ENCODE data around the gene PUS1. TPM values are rescaled to one million over a fixed set of nuclear protein-coding genes. Genes with fewer than 3 reads are reported as not detected.
A peak's percentile ranks its signal among the peaks of the same experiment; 100 is the strongest.

The PUS1 gene
- total and polyA plus RNA-seq, 10 of the 15 experiments (the other 5 are each of a cell fraction or from before 2014, with no cell fraction given) = 1.3 to 74.2 (median 25.4) TPM

DNA sequence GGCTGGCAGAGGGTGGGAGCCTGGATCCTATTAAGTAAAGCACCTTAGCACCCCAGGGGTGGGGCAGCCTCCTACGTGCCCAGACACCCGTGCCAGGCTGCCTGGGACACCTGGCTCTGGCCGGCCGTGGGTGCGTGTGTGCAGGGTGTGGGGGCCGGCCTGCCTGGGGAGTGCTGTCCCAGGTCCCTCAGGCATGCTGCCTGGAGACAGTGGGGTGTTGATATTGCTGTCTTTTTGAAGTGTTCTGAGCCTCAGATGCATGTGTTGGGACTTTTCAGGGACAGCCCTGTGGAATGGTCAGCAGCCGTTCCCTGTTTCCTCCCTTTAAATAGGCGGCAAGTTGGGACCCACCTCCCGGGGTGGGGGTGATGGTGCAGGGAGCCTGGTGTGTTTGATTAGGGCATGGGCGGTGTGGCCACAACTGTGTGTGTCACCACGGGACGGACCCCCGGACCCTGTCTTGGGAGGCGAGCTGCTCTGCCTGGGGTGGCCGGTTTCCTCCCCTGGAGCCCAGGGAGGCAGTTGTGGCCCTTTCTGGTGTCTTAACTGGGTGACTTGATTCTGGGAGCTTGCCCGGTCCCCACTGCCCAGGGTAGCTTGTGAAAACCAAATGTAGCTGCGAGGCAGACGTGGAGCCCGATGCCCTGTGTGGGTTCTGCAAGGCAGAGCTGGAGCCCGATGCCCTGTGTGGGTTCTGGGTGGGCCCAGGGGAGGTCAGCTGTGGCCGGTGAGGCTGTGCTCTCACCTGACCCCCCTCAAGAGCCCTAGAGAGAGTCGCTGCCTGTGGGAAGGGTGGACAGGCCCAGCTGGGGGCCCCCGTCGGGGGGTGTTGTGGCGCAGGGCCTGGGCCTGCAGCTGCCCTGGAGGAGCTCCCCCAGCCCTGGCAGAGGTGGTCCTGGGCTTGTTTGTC, 26.5 kb upstream of the PUS1 start:
- no peak overlapping the region for H3K27ac ChIP-seq (ENCODE audit: control insufficient read depth, insufficient read depth)
- RAD21 ChIA-PET (ENCODE audit: unreplicated experiment) = no interaction called here
- in situ Hi-C loops (cut with MboI) (no loop called here), intact Hi-C loops (cut with micrococcal nuclease; ENCODE audit: unreplicated experiment) (no loop called here)
- SMC1A ChIA-PET (ENCODE audit: uncharacterized antibody, unreplicated experiment) = no interaction called here
- no peak overlapping the region for H3K9ac ChIP-seq (ENCODE audit: control insufficient read depth, insufficient read depth, low read length)
- H4K20me1 ChIP-seq (ENCODE audit: control insufficient read depth, insufficient read depth) = no peaks in the 10 kb centered on the region; the same call in 1 of the 2 replicates
- no peak for FAIRE-seq
- WGBS (ENCODE audit: insufficient coverage, insufficient replicate concordance, low lambda C conversion rate, missing lambda C conversion rate) = 82% methylated on average over 16 of the region's 25 CpGs
- TF ChIP-seq CBFB (IDR thresholded peaks at IDR 0.05; ENCODE audit: low read depth) (no peak), STAT3 (IDR thresholded peaks at IDR 0.05; ENCODE audit: low read depth, low read length) (no peak)
- no TSS peak for BruUV-seq (replicated peaks)
- no peaks in the 10 kb centered on the region for H3K9me3 ChIP-seq (replicated peaks; ENCODE audit: control insufficient read depth, insufficient read depth, low read length)
- no peaks in the 10 kb centered on the region for H3K36me3 ChIP-seq (ENCODE audit: control insufficient read depth in 2 of 2, insufficient read depth in 2 of 2, low read length in 1 of 2)
- no peak overlapping the region for H3K4me3 ChIP-seq
- POLR2A ChIA-PET = no interaction called here
- no peaks in the 10 kb centered on the region for H3K27me3 ChIP-seq (replicated peaks in 1 of 2; ENCODE audit: control insufficient read depth in 2 of 2, insufficient read depth in 2 of 2, low read length in 1 of 2)
- H2AFZ ChIP-seq (ENCODE audit: control insufficient read depth, low read depth, low read length) = no peak overlapping the region
- CTCF ChIA-PET = interaction anchor here (0.5 to 0.6 kb wide), 2 partner anchors 20 to 252 kb away, joined by 3 read pairs; no protein-coding TSS in a partner anchor
- no peak overlapping the region for H3K4me2 ChIP-seq (ENCODE audit: control insufficient read depth, insufficient read depth)
- ATAC-seq = no peak
- no peaks in the 10 kb centered on the region for H3K79me2 ChIP-seq (ENCODE audit: control insufficient read depth, insufficient read depth, low read length)
- no peak for DNase-seq (ENCODE audit: low read depth, low spot score)
- no peaks in the 10 kb centered on the region for H3K4me1 ChIP-seq (ENCODE audit: control insufficient read depth, insufficient read depth, low read length)

DNA sequence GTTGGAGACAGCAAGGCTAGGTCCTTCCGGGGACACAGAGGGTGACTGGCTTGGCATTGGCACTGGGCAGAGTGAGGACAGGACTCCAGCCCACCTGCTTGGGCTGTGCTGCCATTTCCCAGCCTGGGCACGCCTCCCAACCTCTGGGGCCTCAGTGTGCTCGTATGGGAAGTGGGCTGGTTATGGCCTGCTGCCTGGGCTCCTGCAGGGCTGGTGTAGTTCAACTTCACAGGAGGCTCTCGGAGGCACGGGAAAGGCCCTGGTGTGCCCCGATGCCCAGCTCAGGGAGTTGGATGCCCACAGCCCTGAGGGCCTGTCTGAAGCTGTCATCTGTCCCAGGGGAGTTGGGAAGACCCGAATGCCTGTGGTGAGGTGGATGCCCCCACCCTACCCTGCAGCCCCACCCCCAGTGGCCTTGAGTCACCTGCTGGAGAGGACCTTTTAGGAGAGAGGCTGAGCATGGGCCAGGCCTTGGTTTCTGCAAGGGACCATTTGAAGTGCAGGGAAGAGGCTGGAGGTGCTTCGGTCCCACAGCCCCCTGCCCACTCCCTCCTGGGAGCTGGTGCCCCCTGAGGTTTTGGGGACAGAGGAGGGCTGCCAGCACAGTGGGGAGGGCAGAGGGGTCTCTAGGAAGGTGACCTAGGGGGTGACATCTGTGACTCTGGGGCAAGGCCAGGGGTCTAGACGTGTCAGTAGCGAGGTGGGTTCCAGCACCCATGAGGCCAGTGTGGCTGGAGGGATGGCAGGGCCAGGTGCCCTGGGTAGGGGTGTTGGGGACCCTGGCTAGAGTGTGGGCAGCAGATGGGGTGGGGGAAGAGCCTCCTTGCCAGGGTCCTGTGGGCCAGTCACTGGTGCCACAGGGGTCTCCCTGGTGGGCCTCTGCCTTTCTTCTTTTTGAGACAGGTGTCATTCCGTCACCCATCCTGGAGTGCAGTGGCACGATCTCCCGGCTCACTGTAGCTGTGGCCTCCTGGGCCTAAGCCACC, 25.5 kb upstream of the PUS1 start:
- no TSS peak for BruUV-seq (replicated peaks)
- Histone ChIP-seq H4K20me1 (ENCODE audit: control insufficient read depth, insufficient read depth) (no peaks in the 10 kb centered on the region; the same call in 1 of the 2 replicates), H3K36me3 (ENCODE audit: control insufficient read depth in 2 of 2, insufficient read depth in 2 of 2, low read length in 1 of 2) (no peaks in the 10 kb centered on the region), H3K4me3 (no peak overlapping the region), H3K79me2 (ENCODE audit: control insufficient read depth, insufficient read depth, low read length) (no peaks in the 10 kb centered on the region), H3K27me3 (replicated peaks in 1 of 2; ENCODE audit: control insufficient read depth in 2 of 2, insufficient read depth in 2 of 2, low read length in 1 of 2) (no peaks in the 10 kb centered on the region), H3K27ac (ENCODE audit: control insufficient read depth, insufficient read depth) (no peak overlapping the region), H3K4me2 (ENCODE audit: control insufficient read depth, insufficient read depth) (no peak overlapping the region), H3K9me3 (replicated peaks; ENCODE audit: control insufficient read depth, insufficient read depth, low read length) (no peaks in the 10 kb centered on the region), H3K9ac (ENCODE audit: control insufficient read depth, insufficient read depth, low read length) (no peak overlapping the region), H2AFZ (ENCODE audit: control insufficient read depth, low read depth, low read length) (no peak overlapping the region), H3K4me1 (ENCODE audit: control insufficient read depth, insufficient read depth, low read length) (no peaks in the 10 kb centered on the region)
- TF ChIP-seq EP300 (IDR thresholded peaks at IDR 0.05; ENCODE audit: borderline replicate concordance in 1 of 2, control insufficient read depth in 1 of 2, low read depth in 2 of 2, low read length in 2 of 2) (no peak), SMAD5 (IDR thresholded peaks at IDR 0.05; ENCODE audit: low read depth) (no peak)
- TF ChIP-seq, protein P1, sequence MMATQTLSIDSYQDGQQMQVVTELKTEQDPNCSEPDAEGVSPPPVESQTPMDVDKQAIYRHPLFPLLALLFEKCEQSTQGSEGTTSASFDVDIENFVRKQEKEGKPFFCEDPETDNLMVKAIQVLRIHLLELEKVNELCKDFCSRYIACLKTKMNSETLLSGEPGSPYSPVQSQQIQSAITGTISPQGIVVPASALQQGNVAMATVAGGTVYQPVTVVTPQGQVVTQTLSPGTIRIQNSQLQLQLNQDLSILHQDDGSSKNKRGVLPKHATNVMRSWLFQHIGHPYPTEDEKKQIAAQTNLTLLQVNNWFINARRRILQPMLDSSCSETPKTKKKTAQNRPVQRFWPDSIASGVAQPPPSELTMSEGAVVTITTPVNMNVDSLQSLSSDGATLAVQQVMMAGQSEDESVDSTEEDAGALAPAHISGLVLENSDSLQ (IDR thresholded peaks at IDR 0.05) = no peak
- in situ Hi-C loops (cut with MboI) (no loop called here), intact Hi-C loops (cut with micrococcal nuclease; ENCODE audit: unreplicated experiment) (no loop called here)
- ATAC-seq = peak; percentile 49
- WGBS (ENCODE audit: insufficient coverage, insufficient replicate concordance, low lambda C conversion rate, missing lambda C conversion rate) = 66% methylated on average over 13 of the region's 13 CpGs
- no peak for FAIRE-seq
- POLR2A ChIA-PET = no interaction called here
- CTCF ChIA-PET = interaction anchor here (0.5 kb wide), 1 partner anchor 20 kb away, joined by 3 read pairs; no protein-coding TSS in a partner anchor
- SMC1A ChIA-PET (ENCODE audit: uncharacterized antibody, unreplicated experiment) = no interaction called here
- RAD21 ChIA-PET (ENCODE audit: unreplicated experiment) = no interaction called here
- no peak for DNase-seq (ENCODE audit: low read depth, low spot score)

Data from GM12878 (cell line).